BLaER1 (cell line): ENCODE measurements around the gene AOC1.

Experiments
- H3K27ac ChIP-seq: shearing (Covaris generic); formaldehyde crosslinking; 2 replicates; pipeline ENCODE4 v1.8.1; 2022
- H3K27me3 ChIP-seq: shearing (Covaris generic); formaldehyde crosslinking; 2 replicates; pipeline ENCODE4 v1.8.1; 2022
- H3K36me3 ChIP-seq: shearing (Covaris generic); formaldehyde crosslinking; 2 replicates; pipeline ENCODE4 v1.8.1; 2022
- H3K4me1 ChIP-seq: shearing (Covaris generic); formaldehyde crosslinking; 2 replicates; pipeline ENCODE4 v1.8.1; 2022
- H3K4me2 ChIP-seq: shearing (Covaris generic); formaldehyde crosslinking; 2 replicates; pipeline ENCODE4 v1.8.1; 2022
- H3K4me3 ChIP-seq: shearing (Covaris generic); formaldehyde crosslinking; 2 replicates; pipeline ENCODE4 v1.8.1; 2022
- H3K9ac ChIP-seq: shearing (Covaris generic); formaldehyde crosslinking; 2 replicates; pipeline ENCODE4 v1.8.1; 2022
- H3K9me3 ChIP-seq: shearing (Covaris generic); formaldehyde crosslinking; 2 replicates; pipeline ENCODE4 v1.8.1; 2022
- H4K20me1 ChIP-seq: shearing (Covaris generic); formaldehyde crosslinking; 2 replicates; pipeline ENCODE4 v1.8.1; 2022
- Cebpa-rat ChIP-seq: shearing (Covaris generic); IDR thresholded peaks from 2 replicates; pipeline ENCODE4 v1.8.1; 2022

Gene AOC1

DNA sequence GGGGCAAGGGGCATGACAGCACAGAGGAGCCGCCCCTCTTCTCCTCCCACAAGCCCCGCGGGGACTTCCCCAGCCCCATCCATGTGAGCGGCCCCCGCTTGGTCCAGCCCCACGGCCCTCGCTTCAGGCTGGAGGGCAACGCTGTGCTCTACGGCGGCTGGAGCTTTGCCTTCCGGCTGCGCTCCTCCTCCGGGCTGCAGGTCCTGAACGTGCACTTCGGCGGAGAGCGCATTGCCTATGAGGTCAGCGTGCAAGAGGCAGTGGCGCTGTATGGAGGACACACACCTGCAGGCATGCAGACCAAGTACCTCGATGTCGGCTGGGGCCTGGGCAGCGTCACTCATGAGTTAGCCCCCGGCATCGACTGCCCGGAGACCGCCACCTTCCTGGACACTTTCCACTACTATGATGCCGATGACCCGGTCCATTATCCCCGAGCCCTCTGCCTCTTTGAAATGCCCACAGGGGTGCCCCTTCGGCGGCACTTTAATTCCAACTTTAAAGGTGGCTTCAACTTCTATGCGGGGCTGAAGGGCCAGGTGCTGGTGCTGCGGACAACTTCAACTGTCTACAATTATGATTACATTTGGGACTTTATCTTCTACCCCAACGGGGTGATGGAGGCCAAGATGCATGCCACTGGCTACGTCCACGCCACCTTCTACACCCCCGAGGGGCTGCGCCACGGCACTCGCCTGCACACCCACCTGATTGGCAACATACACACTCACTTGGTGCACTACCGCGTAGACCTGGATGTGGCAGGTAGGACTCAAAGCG, 5.1 kb downstream of the AOC1 start:
- no peaks in the 10 kb centered on the region for H4K20me1 ChIP-seq
- no peak for TF ChIP-seq Cebpa-rat
- H3K9ac ChIP-seq = no peak overlapping the region
- no peak overlapping the region for H3K4me3 ChIP-seq
- no peaks in the 10 kb centered on the region for H3K27me3 ChIP-seq
- H3K4me1 ChIP-seq = peaks cover 4% of the 10 kb centered on the region; the same call in 1 of the 2 replicates
- H3K27ac ChIP-seq = no peak overlapping the region
- no peaks in the 10 kb centered on the region for H3K9me3 ChIP-seq
- no peak overlapping the region for H3K4me2 ChIP-seq
- no peaks in the 10 kb centered on the region for H3K36me3 ChIP-seq

DNA sequence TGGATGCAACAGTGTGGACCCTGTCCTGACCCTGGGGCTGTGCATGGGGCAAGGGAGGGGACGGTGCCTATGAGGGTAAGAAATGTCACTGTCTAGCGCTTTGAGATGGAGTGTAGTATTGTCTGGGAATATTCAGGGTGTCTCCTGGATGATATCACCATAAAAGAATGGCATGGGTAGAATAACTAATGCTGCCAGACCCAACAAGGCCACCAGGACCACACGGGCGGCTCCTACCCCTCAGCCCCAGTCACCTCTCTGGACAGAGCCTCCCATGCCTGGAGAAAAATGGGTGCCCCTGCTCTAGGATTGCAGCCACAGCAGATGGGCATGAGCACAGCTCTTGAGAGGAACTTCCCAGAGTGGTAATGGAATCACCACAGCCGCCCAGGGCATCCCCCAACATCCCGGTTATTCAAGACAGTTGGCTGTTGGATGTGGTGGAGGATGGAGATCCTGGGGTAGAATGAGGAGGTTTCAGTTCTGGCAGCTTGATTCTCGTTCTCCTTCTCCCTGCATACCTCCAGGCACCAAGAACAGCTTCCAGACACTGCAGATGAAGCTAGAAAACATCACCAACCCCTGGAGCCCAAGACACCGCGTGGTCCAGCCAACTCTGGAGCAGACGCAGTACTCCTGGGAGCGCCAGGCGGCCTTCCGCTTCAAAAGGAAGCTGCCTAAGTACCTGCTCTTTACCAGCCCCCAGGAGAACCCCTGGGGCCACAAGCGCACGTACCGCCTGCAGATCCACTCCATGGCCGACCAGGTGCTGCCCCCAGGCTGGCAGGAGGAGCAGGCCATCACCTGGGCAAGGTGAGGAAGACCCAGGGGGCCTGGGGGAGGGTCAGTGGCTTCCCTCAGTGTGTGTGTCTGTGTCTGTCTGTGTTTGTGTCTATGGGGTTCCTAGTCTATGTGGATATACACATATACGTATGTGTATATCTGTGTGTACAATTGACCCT, 6.2 kb downstream of the AOC1 start:
- Histone ChIP-seq H3K4me2 (no peak overlapping the region), H3K9ac (no peak overlapping the region), H3K36me3 (no peaks in the 10 kb centered on the region), H4K20me1 (no peaks in the 10 kb centered on the region), H3K27ac (no peak overlapping the region), H3K4me1 (no peaks in the 10 kb centered on the region), H3K27me3 (no peaks in the 10 kb centered on the region), H3K4me3 (no peak overlapping the region), H3K9me3 (no peaks in the 10 kb centered on the region)
- TF ChIP-seq Cebpa-rat = no peak

DNA sequence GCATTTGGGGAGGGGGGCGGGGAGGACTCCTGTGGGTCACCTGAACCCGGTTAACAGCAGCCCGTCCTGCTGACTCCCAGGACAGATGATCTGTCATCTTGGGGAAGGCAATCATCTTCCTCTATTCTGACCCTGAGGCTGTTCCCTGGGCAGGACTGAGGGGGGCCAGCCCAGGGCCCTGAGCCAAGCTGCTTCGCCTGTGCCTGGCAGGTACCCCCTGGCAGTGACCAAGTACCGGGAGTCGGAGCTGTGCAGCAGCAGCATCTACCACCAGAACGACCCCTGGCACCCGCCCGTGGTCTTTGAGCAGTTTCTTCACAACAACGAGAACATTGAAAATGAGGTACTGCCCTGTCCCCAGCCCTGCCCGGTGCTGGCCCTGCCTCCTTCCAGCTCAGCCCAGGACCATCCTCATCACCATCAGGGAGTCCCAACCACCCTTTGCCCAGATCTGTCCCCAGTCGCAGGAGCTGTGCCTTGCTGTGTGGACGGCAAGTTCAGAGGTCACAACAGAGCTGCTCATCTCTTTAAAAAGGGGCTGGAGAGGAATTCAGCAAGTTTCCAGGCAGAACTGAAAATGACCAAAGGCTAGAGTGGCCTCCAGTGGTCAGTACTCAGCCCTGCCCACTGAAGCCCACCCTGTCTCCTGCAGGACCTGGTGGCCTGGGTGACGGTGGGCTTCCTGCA, 8.1 kb downstream of the AOC1 start:
- H3K4me3 ChIP-seq = no peak overlapping the region

DNA sequence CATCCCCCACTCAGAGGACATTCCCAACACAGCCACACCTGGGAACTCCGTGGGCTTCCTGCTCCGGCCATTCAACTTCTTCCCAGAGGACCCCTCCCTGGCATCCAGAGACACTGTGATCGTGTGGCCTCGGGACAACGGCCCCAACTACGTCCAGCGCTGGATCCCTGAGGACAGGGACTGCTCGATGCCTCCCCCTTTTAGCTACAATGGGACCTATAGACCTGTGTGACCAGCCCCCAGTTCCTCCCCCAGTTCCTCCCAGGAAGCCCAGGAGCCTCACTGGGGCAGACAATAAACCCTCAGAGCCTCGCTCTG, 8.6 kb downstream of the AOC1 start:
- Histone ChIP-seq H4K20me1 (no peaks in the 10 kb centered on the region), H3K36me3 (no peaks in the 10 kb centered on the region), H3K9me3 (no peaks in the 10 kb centered on the region), H3K4me1 (no peaks in the 10 kb centered on the region), H3K27me3 (no peaks in the 10 kb centered on the region), H3K4me3 (no peak overlapping the region), H3K4me2 (no peak overlapping the region), H3K9ac (no peak overlapping the region), H3K27ac (no peak overlapping the region)
- TF ChIP-seq Cebpa-rat = no peak

More for the DNA sequence above, 8.1 kb downstream of the AOC1 start:
- Histone ChIP-seq H3K9me3 (no peaks in the 10 kb centered on the region), H3K4me1 (no peaks in the 10 kb centered on the region), H3K9ac (no peak overlapping the region), H3K4me2 (no peak overlapping the region), H3K27ac (no peak overlapping the region), H3K36me3 (no peaks in the 10 kb centered on the region), H4K20me1 (no peaks in the 10 kb centered on the region), H3K27me3 (no peaks in the 10 kb centered on the region)
- no peak for TF ChIP-seq Cebpa-rat

DNA sequence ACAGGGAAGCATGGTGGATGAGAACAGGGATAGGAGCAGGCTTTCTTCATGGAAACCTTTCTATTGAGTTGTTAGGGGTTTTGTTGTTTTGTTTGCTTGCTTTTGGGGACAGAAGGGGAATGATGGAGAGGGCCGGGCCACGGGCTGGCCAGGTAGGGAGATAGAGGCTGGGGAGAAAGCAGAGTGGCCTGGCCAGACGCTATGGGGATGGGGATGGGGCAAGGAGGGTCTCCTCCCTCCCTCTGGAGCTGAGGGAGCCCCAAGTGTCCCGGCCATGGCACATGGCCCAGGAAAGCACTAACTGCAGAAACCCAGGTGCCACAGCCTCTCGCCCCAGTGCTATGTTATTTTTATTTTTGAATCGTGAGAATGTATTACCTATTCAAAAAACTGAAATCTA, 10.0 kb downstream of the AOC1 start:
- no peaks in the 10 kb centered on the region for H3K27me3 ChIP-seq
- no peak overlapping the region for H3K9ac ChIP-seq
- TF ChIP-seq Cebpa-rat = no peak
- H3K4me3 ChIP-seq = no peak overlapping the region
- H3K27ac ChIP-seq = no peak overlapping the region
- no peaks in the 10 kb centered on the region for H3K9me3 ChIP-seq
- no peaks in the 10 kb centered on the region for H3K4me1 ChIP-seq
- no peaks in the 10 kb centered on the region for H4K20me1 ChIP-seq
- no peaks in the 10 kb centered on the region for H3K36me3 ChIP-seq
- H3K4me2 ChIP-seq = no peak overlapping the region

DNA sequence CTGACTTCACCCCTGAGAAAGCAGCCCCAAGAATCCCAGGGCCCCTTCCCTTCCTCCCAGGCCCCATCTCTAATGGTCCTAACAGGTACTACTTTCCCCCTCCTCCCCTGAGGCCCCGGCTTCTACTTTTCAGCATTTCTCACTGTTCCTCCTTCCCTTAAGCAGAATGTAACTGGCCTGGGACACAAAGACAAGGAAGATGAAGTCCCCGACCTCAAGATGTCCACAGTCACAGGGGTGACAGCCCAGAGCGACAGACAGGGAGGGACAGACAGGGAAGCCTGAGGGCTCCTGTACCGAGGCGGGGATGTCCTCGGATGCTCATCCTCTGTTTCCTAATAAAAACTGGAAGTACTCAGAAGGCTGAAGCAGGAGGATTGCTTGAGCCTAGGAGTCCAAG, 11.6 kb downstream of the AOC1 start:
- no peak for TF ChIP-seq Cebpa-rat
- Histone ChIP-seq H3K9ac (no peak overlapping the region), H3K27ac (no peak overlapping the region), H4K20me1 (no peaks in the 10 kb centered on the region), H3K4me2 (no peak overlapping the region), H3K36me3 (no peaks in the 10 kb centered on the region), H3K4me3 (no peak overlapping the region), H3K4me1 (no peaks in the 10 kb centered on the region), H3K27me3 (no peaks in the 10 kb centered on the region), H3K9me3 (no peaks in the 10 kb centered on the region)

DNA sequence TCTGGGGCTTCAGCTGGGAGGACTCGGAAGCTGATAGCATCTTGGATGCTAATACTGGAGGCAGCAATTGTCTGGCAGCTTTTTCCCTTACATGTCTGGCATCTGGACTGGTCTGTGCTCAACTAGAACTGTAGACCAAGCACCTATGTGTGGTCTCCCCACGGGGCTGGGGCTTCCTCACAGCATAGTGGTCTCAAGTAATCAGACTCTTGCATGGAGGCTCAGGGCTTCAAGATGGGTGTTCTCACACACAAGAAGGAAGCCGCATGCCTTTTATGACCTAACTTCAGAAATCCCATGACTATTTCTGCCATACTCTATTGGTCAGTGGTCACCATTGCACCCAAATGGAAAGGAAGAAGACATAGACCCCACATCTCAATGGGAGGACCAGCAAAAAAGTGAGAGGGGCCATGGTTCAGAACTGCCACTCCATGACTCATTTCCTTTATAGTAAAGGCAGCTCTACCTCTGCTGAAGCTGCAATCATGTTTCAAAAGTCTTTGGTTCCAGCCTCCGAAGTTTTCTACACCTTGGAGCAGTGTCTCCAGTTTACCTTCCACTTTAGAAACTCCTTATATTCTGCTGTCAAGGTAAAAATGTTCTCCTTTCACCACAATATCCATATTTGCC, 14.7 kb downstream of the AOC1 start:
- H4K20me1 ChIP-seq = no peaks in the 10 kb centered on the region
- no peak overlapping the region for H3K4me2 ChIP-seq
- no peaks in the 10 kb centered on the region for H3K36me3 ChIP-seq
- H3K4me3 ChIP-seq = no peak overlapping the region
- no peak for TF ChIP-seq Cebpa-rat
- peaks cover 5% of the 10 kb centered on the region for H3K9me3 ChIP-seq
- H3K9ac ChIP-seq = no peak overlapping the region
- H3K27ac ChIP-seq = no peak overlapping the region
- no peaks in the 10 kb centered on the region for H3K27me3 ChIP-seq
- no peaks in the 10 kb centered on the region for H3K4me1 ChIP-seq

DNA sequence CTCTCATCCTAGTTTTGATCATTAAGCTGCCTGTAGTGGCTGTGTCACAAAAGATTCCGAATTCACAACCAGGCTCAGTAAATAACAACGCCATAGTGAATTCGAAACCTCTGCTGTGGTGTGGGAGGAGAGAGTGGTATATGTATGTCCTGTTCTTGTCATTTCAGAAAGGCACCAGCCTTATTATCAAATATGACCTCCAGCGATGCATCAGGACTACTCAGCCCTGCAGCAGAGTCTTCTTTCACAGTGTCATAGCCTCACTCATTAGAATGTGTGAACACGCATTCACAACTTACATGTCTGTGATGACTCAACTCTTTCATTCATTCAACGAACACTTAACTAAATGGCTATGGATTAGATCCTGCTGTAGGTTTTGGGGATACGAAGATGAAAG, 15.3 kb downstream of the AOC1 start:
- Histone ChIP-seq H3K4me3 (no peak overlapping the region), H3K27me3 (no peaks in the 10 kb centered on the region), H3K4me2 (no peak overlapping the region), H4K20me1 (no peaks in the 10 kb centered on the region), H3K36me3 (no peaks in the 10 kb centered on the region), H3K9me3 (peaks cover 5% of the 10 kb centered on the region), H3K4me1 (no peaks in the 10 kb centered on the region), H3K9ac (no peak overlapping the region), H3K27ac (no peak overlapping the region)
- TF ChIP-seq Cebpa-rat = no peak

DNA sequence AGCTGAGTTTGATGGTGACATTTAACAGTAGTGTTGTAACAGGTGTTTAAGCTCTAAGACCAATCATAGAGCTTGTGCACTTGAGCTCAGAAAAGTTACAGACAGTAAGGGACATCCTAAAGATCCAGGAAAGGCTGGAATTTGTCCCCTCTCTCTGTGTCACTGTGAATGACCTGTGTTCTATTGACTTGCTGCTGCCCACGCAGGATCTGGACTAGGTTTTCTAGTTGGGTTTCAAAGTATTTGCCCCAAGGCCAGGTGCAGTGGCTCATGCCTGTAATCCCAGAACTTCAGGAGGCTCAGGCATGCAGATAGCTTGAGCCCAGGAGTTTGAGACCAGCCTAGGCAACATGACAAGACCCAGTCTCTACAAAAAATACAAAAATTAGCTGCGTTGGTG, 17.1 kb downstream of the AOC1 start:
- no peak overlapping the region for H3K4me3 ChIP-seq
- no peaks in the 10 kb centered on the region for H3K27me3 ChIP-seq
- H3K4me2 ChIP-seq = no peak overlapping the region
- no peaks in the 10 kb centered on the region for H3K4me1 ChIP-seq
- no peak for TF ChIP-seq Cebpa-rat
- no peak overlapping the region for H3K9ac ChIP-seq
- no peaks in the 10 kb centered on the region for H3K36me3 ChIP-seq
- H3K27ac ChIP-seq = no peak overlapping the region
- peaks cover 5% of the 10 kb centered on the region for H3K9me3 ChIP-seq
- H4K20me1 ChIP-seq = no peaks in the 10 kb centered on the region
